ENCODE measurements around the gene B4GALT6. TPM values are rescaled to one million over a fixed set of nuclear protein-coding genes. Genes with fewer than 3 reads are reported as not detected.

B4GALT6 gene
- total and polyA plus RNA-seq, 2 donors (not counting 1 experiment from before 2014, with no cell fraction given): 1.7 TPM; not detected in 1

DNA sequence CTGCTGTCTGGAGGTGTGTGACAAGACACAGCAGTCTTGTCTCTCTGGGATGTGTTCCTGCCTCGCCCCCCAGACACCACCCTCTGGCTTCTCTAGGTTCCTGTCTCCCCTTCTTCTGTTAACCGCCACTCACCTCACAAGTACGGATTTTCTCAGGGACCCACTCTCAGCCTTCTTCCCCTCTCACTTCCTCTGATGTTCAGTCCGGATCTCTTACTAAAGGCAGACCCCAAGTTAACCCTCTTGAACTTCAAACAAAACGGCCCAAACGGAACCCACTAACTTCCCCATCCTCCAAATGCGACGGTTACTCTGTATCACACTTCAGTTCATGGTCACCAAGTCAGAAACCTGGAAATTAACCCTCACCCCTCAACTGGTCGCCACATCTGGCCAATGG lies 32.0 kb downstream of the B4GALT6 start:
- Mint-ChIP-seq H3K4me1 (peaks cover 22% of the 10 kb centered on the region), H3K4me3 (no peak overlapping the region), H3K9me3 (ENCODE audit: insufficient read depth) (no peaks in the 10 kb centered on the region), H3K27ac (no peak overlapping the region), H3K27me3 (peaks cover 17% of the 10 kb centered on the region)
- Histone ChIP-seq H3K36me3 (replicated peaks in 1 of 2; ENCODE audit: control extremely low read depth in 1 of 2, control insufficient read depth in 1 of 2, extremely low read depth in 1 of 2, insufficient read depth in 2 of 2, low read length in 1 of 2) (no peaks in the 10 kb centered on the region), H2AFZ (ENCODE audit: insufficient read depth, low read depth, low read length, poor library complexity, severe bottlenecking) (peak overlapping the region; percentile 25), H3K4me1 (ENCODE audit: control insufficient read depth in 2 of 2, insufficient read depth in 2 of 2, low read length in 2 of 2) (peaks cover 4 to 8% of the 10 kb centered on the region in 2 donors), H3K27ac (ENCODE audit: low read length in 2 of 2) (no peak overlapping the region), H3K4me3 (ENCODE audit: control extremely low read depth in 1 of 5, extremely low read depth in 1 of 5, insufficient read depth in 1 of 5, low read depth in 2 of 5, low read length in 4 of 5) (no peak overlapping the region), H3K4me2 (replicated peaks; ENCODE audit: low read depth, low read length, poor library complexity, severe bottlenecking) (no peak overlapping the region), H4K20me1 (ENCODE audit: control insufficient read depth, insufficient read depth, low read length, poor library complexity, severe bottlenecking) (no peaks in the 10 kb centered on the region), H3K9ac (ENCODE audit: low read length) (no peak overlapping the region), H3K79me2 (ENCODE audit: control insufficient read depth, insufficient read depth, low read length) (no peaks in the 10 kb centered on the region), H3K9me3 (ENCODE audit: control extremely low read depth in 1 of 3, control insufficient read depth in 2 of 3, insufficient read depth in 1 of 3, low read length in 2 of 3) (no peaks in the 10 kb centered on the region), H3K27me3 (replicated peaks in 1 of 4; ENCODE audit: control extremely low read depth in 1 of 4, control insufficient read depth in 3 of 4, insufficient read depth in 4 of 4, low read length in 3 of 4) (peaks cover 0 to 3% (median 0%) of the 10 kb centered on the region in 4 experiments)
- DNase-seq (no peak), ATAC-seq (ENCODE audit: low read depth) (no peak)
- no peak for TF ChIP-seq EZH2 (IDR thresholded peaks at IDR 0.05; ENCODE audit: borderline replicate concordance, insufficient read depth, low read depth, low read length, poor library complexity, severe bottlenecking)
- TF ChIP-seq, protein P1, sequence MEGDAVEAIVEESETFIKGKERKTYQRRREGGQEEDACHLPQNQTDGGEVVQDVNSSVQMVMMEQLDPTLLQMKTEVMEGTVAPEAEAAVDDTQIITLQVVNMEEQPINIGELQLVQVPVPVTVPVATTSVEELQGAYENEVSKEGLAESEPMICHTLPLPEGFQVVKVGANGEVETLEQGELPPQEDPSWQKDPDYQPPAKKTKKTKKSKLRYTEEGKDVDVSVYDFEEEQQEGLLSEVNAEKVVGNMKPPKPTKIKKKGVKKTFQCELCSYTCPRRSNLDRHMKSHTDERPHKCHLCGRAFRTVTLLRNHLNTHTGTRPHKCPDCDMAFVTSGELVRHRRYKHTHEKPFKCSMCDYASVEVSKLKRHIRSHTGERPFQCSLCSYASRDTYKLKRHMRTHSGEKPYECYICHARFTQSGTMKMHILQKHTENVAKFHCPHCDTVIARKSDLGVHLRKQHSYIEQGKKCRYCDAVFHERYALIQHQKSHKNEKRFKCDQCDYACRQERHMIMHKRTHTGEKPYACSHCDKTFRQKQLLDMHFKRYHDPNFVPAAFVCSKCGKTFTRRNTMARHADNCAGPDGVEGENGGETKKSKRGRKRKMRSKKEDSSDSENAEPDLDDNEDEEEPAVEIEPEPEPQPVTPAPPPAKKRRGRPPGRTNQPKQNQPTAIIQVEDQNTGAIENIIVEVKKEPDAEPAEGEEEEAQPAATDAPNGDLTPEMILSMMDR (IDR thresholded peaks at IDR 0.05): no peak
- intact Hi-C loops (cut with micrococcal nuclease): no loop called here
- ChIA-PET POLR2A (no interaction called here), CTCF (interaction anchor here (0.7 kb wide), 1 partner anchor 9 kb away, joined by 6 read pairs; no protein-coding TSS in a partner anchor)
- WGBS (ENCODE audit: insufficient coverage): 5% methylated on average over 9 of the region's 9 CpGs

DNA sequence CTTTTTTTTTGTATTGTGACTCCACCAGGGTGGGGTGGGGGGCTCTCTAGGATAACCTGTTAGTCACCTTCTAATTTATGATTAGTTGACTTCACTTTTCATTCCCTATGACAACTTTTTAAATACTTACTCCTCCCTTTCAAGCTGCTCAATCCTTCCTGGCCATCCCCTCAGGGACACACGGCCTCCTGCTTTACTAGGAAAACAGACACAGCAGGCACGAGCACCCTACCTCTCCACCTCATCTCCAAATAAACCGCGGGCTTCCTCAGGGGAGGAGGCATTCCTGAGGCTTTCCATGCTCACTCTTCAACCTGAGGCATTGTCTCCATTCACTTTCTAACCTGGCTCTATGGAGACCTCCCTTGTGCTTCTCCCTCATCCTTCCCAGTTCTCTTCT lies 33.0 kb downstream of the B4GALT6 start:
- peaks cover 17% of the 10 kb centered on the region for H3K27me3 Mint-ChIP-seq
- Histone ChIP-seq H3K27me3 (replicated peaks in 1 of 4; ENCODE audit: control extremely low read depth in 1 of 4, control insufficient read depth in 3 of 4, insufficient read depth in 4 of 4, low read length in 3 of 4) (peaks cover 0 to 3% (median 0%) of the 10 kb centered on the region in 4 experiments), H2AFZ (ENCODE audit: insufficient read depth, low read depth, low read length, poor library complexity, severe bottlenecking) (no peak overlapping the region), H3K9me3 (ENCODE audit: control extremely low read depth in 1 of 3, control insufficient read depth in 2 of 3, insufficient read depth in 1 of 3, low read length in 2 of 3) (no peaks in the 10 kb centered on the region), H3K4me3 (ENCODE audit: control extremely low read depth in 1 of 5, extremely low read depth in 1 of 5, insufficient read depth in 1 of 5, low read depth in 2 of 5, low read length in 4 of 5) (no peak overlapping the region), H3K4me1 (ENCODE audit: control insufficient read depth in 2 of 2, insufficient read depth in 2 of 2, low read length in 2 of 2) (peaks cover 4 to 8% of the 10 kb centered on the region in 2 donors), H3K36me3 (replicated peaks in 1 of 2; ENCODE audit: control extremely low read depth in 1 of 2, control insufficient read depth in 1 of 2, extremely low read depth in 1 of 2, insufficient read depth in 2 of 2, low read length in 1 of 2) (no peaks in the 10 kb centered on the region), H3K27ac (ENCODE audit: low read length in 2 of 2) (no peak overlapping the region), H3K4me2 (replicated peaks; ENCODE audit: low read depth, low read length, poor library complexity, severe bottlenecking) (no peak overlapping the region), H3K79me2 (ENCODE audit: control insufficient read depth, insufficient read depth, low read length) (no peaks in the 10 kb centered on the region), H3K9ac (ENCODE audit: low read length) (no peak overlapping the region), H4K20me1 (ENCODE audit: control insufficient read depth, insufficient read depth, low read length, poor library complexity, severe bottlenecking) (no peaks in the 10 kb centered on the region)
- DNase-seq: no peak
- TF ChIP-seq EZH2 (IDR thresholded peaks at IDR 0.05; ENCODE audit: borderline replicate concordance, insufficient read depth, low read depth, low read length, poor library complexity, severe bottlenecking): no peak
- TF ChIP-seq, protein P1 (IDR thresholded peaks at IDR 0.05): no peak
- ChIA-PET CTCF (no interaction called here), POLR2A (no interaction called here)
- no peak overlapping the region for H3K4me3 Mint-ChIP-seq
- H3K9me3 Mint-ChIP-seq (ENCODE audit: insufficient read depth): no peaks in the 10 kb centered on the region
- intact Hi-C loops (cut with micrococcal nuclease): no loop called here
- H3K27ac Mint-ChIP-seq: no peak overlapping the region
- peaks cover 19% of the 10 kb centered on the region for H3K4me1 Mint-ChIP-seq
- ATAC-seq (ENCODE audit: low read depth): no peak
- 84% methylated on average over 4 of the region's 4 CpGs for WGBS (ENCODE audit: insufficient coverage)
